A673 (cell line): Measurements from ENCODE around the gene C1orf159. TPM values are rescaled to one million over a fixed set of nuclear protein-coding genes. Genes with fewer than 3 reads are reported as not detected.
A peak's percentile ranks its signal among the peaks of the same experiment; 100 is the strongest.
"Not testable (repeated sequence)": the region's sequence is repeated elsewhere in the genome, so short reads cannot be mapped to it uniquely, and the experiment has no call there.

Experiments used
- BruUV-seq: library from RNA; stranded (reverse); fragments of 400-500 nt; replicated peaks from 2 replicates; lab custom pipeline; 2021; lab: Mats Ljungman, UMichigan
- CTCF ChIA-PET: fragments of 300-600 bp; sonication (Branson Sonifier 250); formaldehyde crosslinking; loops from one replicate; lab custom pipeline; 2022; ENCODE audit warnings: antibody characterized with exemption; lab: Charles Lee
- POLR2A ChIA-PET: fragments of 300-600 bp; sonication (Branson Sonifier 250); formaldehyde crosslinking; loops from one replicate; lab custom pipeline; 2022; ENCODE audit warnings: antibody characterized with exemption; ENCODE audit not compliant: low non-redundant PET; lab: Charles Lee
- DNase-seq: peaks from one replicate; pipeline ENCODE4 v3.0.0-alpha.2; 2015; ENCODE audit warnings: low spot score
- H3K27ac ChIP-seq: fragments of 200-600 bp; sonication (generic); 2 replicates; pipeline ENCODE4 v1.5.1; 2016; ENCODE audit warnings: mixed run types, low read depth, mild to moderate bottlenecking, mixed read lengths, antibody characterized with exemption, low read length; ENCODE audit not compliant: poor library complexity, severe bottlenecking
- H3K27me3 ChIP-seq: fragments of 200-600 bp; sonication (generic); replicated peaks from 2 replicates; pipeline ENCODE4 v1.6.1; 2017; ENCODE audit warnings: mixed run types, low read depth, mild to moderate bottlenecking, mixed read lengths, antibody characterized with exemption, low read length; ENCODE audit not compliant: insufficient read depth, poor library complexity
- H3K36me3 ChIP-seq: fragments of 200-600 bp; sonication (generic); 2 replicates; pipeline ENCODE4 v1.6.1; 2016; ENCODE audit warnings: mixed run types, mild to moderate bottlenecking, mixed read lengths, antibody characterized with exemption, low read length; ENCODE audit not compliant: insufficient read depth, poor library complexity, severe bottlenecking
- H3K4me1 ChIP-seq: fragments of 200-600 bp; sonication (generic); 2 replicates; pipeline ENCODE4 v1.6.1; 2017; ENCODE audit warnings: mixed run types, mild to moderate bottlenecking, mixed read lengths, antibody characterized with exemption, low read length; ENCODE audit not compliant: insufficient read depth, poor library complexity, severe bottlenecking
- H3K4me3 ChIP-seq: fragments of 200-600 bp; sonication (generic); 2 replicates; pipeline ENCODE4 v1.5.1; 2016; ENCODE audit warnings: low read depth, mixed run types, mild to moderate bottlenecking, mixed read lengths, low read length; ENCODE audit not compliant: poor library complexity, severe bottlenecking
- H3K9me3 ChIP-seq: fragments of 200-600 bp; sonication (generic); 2 replicates; pipeline ENCODE4 v1.6.1; 2016; ENCODE audit warnings: mixed run types, low read depth, mild to moderate bottlenecking, mixed read lengths, antibody characterized with exemption, low read length; ENCODE audit not compliant: poor library complexity, severe bottlenecking
- EZH2 ChIP-seq: fragments of 200-600 bp; sonication (generic); IDR thresholded peaks from 2 replicates; pipeline ENCODE4 v1.6.1; 2017; ENCODE audit warnings: borderline replicate concordance, low read depth, mild to moderate bottlenecking, mixed read lengths, antibody characterized with exemption, low read length; ENCODE audit not compliant: poor library complexity, severe bottlenecking
- intact Hi-C: fragments of 100-400 bp; cut with micrococcal nuclease; formaldehyde crosslinking; loops from one replicate; pipeline ENCODE4 v1.10.0; 2022; ENCODE audit not compliant: unreplicated experiment
- total RNA-seq: library from RNA; stranded (reverse); gene quantifications from 2 replicates; pipeline ENCODE4 v1.2.3, GENCODE V29; 2021
- TF ChIP-seq, protein P1 (sequence below): fragments of 300-800, 200-600 bp; sonication (generic); conservative IDR thresholded peaks from 2 replicates; pipeline ENCODE4 v1.5.1; 2017; ENCODE audit warnings: low read depth, mild to moderate bottlenecking, antibody characterized with exemption, low read length, moderate library complexity, mixed read lengths

C1orf159 gene
- total RNA-seq, 1 experiment from 2014 or later = 26.8 TPM

DNA sequence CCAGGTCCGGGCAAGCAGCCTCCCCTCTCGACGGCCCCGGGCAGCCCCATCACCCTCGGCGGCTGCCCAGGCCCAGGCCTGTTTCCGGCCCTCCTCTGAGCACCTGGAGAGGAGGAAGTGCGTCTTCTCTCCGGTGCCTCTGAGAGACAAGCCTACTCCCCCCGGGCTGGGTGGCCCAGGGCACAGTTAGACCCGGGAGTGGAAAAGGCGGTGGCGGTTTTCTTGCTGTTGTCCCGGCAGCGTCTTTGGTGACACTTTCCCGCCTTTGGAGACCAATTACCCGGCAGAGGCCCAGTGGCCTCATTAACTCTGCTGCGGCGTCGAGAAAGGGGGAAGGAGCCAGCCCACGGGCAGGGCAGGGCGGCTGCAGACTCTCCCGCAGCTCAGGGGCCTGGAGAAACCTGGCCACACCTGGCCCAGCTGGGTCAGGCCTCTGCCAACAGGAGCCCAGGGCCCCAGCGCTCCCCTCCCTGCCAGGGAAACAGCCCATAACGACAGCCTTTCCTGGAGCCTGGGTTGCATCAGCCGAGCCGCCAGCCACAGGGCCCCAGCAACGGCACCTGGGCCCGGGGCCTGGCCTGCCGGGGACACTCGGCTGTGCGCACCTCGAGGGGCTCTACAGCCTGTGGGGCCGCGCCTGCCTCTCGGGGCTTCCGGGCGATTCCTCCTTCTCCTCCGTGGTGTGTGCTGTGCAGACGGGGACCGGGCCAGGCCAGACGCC is 28.4 kb upstream of the C1orf159 start:
- H3K36me3 ChIP-seq = no peaks in the 10 kb centered on the region
- no peak for DNase-seq
- intact Hi-C loops = no loop called here
- ChIA-PET CTCF (no interaction called here), POLR2A (no interaction called here)
- no peaks in the 10 kb centered on the region for H3K27me3 ChIP-seq
- H3K4me1 ChIP-seq = no peaks in the 10 kb centered on the region
- no peaks in the 10 kb centered on the region for H3K9me3 ChIP-seq
- no TSS peak for BruUV-seq
- TF ChIP-seq, protein P1, sequence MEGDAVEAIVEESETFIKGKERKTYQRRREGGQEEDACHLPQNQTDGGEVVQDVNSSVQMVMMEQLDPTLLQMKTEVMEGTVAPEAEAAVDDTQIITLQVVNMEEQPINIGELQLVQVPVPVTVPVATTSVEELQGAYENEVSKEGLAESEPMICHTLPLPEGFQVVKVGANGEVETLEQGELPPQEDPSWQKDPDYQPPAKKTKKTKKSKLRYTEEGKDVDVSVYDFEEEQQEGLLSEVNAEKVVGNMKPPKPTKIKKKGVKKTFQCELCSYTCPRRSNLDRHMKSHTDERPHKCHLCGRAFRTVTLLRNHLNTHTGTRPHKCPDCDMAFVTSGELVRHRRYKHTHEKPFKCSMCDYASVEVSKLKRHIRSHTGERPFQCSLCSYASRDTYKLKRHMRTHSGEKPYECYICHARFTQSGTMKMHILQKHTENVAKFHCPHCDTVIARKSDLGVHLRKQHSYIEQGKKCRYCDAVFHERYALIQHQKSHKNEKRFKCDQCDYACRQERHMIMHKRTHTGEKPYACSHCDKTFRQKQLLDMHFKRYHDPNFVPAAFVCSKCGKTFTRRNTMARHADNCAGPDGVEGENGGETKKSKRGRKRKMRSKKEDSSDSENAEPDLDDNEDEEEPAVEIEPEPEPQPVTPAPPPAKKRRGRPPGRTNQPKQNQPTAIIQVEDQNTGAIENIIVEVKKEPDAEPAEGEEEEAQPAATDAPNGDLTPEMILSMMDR = no peak
- TF ChIP-seq EZH2 = no peak
- H3K4me3 ChIP-seq = no peak overlapping the region
- peak overlapping the region; percentile 42 for H3K27ac ChIP-seq

DNA sequence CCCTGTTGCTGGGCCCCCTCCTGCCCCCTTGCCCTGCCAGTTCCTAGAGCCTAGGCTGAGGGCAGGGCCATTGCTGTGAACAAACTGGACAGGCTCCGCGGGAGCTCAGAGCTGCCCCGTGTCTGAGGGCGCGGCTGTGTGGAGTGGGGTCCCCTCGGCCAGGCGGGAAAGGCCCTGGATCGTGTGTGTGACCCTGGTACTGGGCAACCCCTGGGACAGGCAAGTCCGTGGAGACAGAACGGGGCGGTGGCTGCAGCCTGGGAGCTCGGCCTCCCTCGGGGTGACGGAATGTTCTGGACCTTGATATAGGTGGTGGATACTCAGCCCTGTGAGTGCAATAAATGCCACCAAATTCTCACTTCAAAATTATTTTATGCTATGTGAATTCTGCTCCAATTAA is 27.7 kb upstream of the C1orf159 start:
- DNase-seq = no peak
- H3K36me3 ChIP-seq = no peaks in the 10 kb centered on the region
- intact Hi-C loops = no loop called here
- ChIA-PET POLR2A (no interaction called here), CTCF (no interaction called here)
- no peak overlapping the region for H3K4me3 ChIP-seq
- H3K9me3 ChIP-seq = no peaks in the 10 kb centered on the region
- no peak overlapping the region for H3K27ac ChIP-seq
- TF ChIP-seq, protein P1 = no peak
- TF ChIP-seq EZH2 = no peak
- no peaks in the 10 kb centered on the region for H3K27me3 ChIP-seq
- H3K4me1 ChIP-seq = no peaks in the 10 kb centered on the region
- BruUV-seq = no TSS peak

DNA sequence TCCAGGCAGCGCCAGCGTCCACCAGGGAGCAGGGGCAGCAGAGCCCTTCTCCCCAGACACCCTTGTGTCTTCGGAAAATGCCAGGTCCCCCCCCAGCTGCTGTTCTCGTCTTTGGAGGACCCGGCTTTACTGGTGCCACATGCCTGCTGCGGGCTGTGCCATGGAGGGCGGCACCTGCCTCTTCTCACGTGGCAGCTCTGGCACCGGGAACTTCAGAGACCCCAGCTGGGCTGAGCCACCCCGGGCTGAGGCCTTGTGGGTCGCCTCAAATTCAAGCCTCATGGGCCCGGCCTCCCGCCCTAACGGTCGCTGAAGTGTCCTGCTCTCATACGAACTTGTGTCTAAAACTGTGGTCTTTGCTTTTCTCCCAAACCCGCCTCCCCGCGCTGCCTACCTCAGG is 27.0 kb upstream of the C1orf159 start:
- H3K4me3 ChIP-seq = no peak overlapping the region
- TF ChIP-seq, protein P1 = no peak
- no peak for TF ChIP-seq EZH2
- H3K9me3 ChIP-seq = no peaks in the 10 kb centered on the region
- ChIA-PET POLR2A (no interaction called here), CTCF (no interaction called here)
- intact Hi-C loops = no loop called here
- H3K36me3 ChIP-seq = no peaks in the 10 kb centered on the region
- H3K27me3 ChIP-seq = no peaks in the 10 kb centered on the region
- H3K4me1 ChIP-seq = no peaks in the 10 kb centered on the region
- BruUV-seq = no TSS peak
- no peak overlapping the region for H3K27ac ChIP-seq
- DNase-seq = no peak

DNA sequence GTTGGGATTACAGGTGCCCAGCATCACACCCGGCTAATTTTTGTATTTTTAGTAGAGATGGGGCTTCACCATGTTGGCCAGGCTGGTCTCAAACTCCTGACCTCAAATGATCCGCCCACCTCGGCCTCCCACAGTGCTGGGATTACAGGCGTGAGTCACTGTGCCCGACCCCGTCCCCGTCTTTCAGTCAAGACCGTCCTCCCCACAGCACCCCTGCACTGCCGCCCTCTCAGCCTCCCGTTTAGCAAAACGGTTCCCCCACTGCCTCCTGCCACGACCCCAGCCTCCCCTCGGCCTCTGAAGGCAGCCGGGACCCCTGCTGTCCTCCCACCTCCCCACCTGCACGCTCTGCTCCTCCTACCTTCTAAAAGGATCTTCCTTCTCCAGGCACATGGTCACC is 26.5 kb upstream of the C1orf159 start:
- CTCF ChIA-PET = not testable (repeated sequence)

More for the DNA sequence above, 26.5 kb upstream of the C1orf159 start:
- H3K4me1 ChIP-seq, H3K9me3 ChIP-seq, H3K36me3 ChIP-seq, intact Hi-C loops, H3K27me3 ChIP-seq, H3K4me3 ChIP-seq, DNase-seq, H3K27ac ChIP-seq, BruUV-seq, POLR2A ChIA-PET: not testable (repeated sequence)
